ENCODE results near the gene OVCA2.

Gene OVCA2

GRCh38 chr17:2065949-2066400 is 24.2 kb downstream of the OVCA2 start:
- DNase-seq (ENCODE audit: low spot score), result no peak

- DNase-seq (ENCODE audit: low spot score), result no peak
These were observed 25.3 kb downstream of the OVCA2 start for GRCh38 chr17:2067048-2067561.

- no peak for DNase-seq (ENCODE audit: low spot score)
These were observed 25.8 kb downstream of the OVCA2 start for GRCh38 chr17:2067608-2068024.

- DNase-seq (ENCODE audit: low spot score), result peak; percentile 73
These were observed 26.3 kb downstream of the OVCA2 start for GRCh38 chr17:2068031-2068518.

- no peak for DNase-seq (ENCODE audit: low spot score)
These were observed 26.8 kb downstream of the OVCA2 start for GRCh38 chr17:2068519-2069051.

- no peak for DNase-seq (ENCODE audit: low spot score)
These were observed 28.6 kb downstream of the OVCA2 start for GRCh38 chr17:2070241-2071023.

- no peak for DNase-seq (ENCODE audit: low spot score)
These were observed 29.2 kb downstream of the OVCA2 start for GRCh38 chr17:2071024-2071385.

GRCh38 chr17:2071455-2072281 is 29.8 kb downstream of the OVCA2 start:
- DNase-seq (ENCODE audit: low spot score), result peak; percentile 77

- no peak for DNase-seq (ENCODE audit: low spot score)
These were observed 33.1 kb downstream of the OVCA2 start for GRCh38 chr17:2074919-2075318.

GRCh38 chr17:2075336-2076086 is 33.7 kb downstream of the OVCA2 start:
- DNase-seq (ENCODE audit: low spot score), result no peak

- no peak for DNase-seq (ENCODE audit: low spot score)
These were observed 34.5 kb downstream of the OVCA2 start for GRCh38 chr17:2076087-2076984.

GRCh38 chr17:2077040-2077439 is 35.2 kb downstream of the OVCA2 start:
- DNase-seq (ENCODE audit: low spot score), result no peak

GRCh38 chr17:2081564-2081963 is 39.7 kb downstream of the OVCA2 start:
- no peak for DNase-seq (ENCODE audit: low spot score)

- no peak for DNase-seq (ENCODE audit: low spot score)
These were observed 40.4 kb downstream of the OVCA2 start for GRCh38 chr17:2082003-2082781.

- no peak for DNase-seq (ENCODE audit: low spot score)
These were observed 41.8 kb downstream of the OVCA2 start for GRCh38 chr17:2083613-2084035.

- DNase-seq (ENCODE audit: low spot score), result peak; percentile 58
These were observed 42.4 kb downstream of the OVCA2 start for GRCh38 chr17:2084036-2084765.

GRCh38 chr17:2084766-2085647 is 43.2 kb downstream of the OVCA2 start:
- peak; percentile 44 for DNase-seq (ENCODE audit: low spot score)

- DNase-seq (ENCODE audit: low spot score), result no peak
These were observed 43.8 kb downstream of the OVCA2 start for GRCh38 chr17:2085648-2085949.
